CD4-positive, alpha-beta T cell treated with Interferon alpha-2 for 1 hour (primary cell): Measurements from ENCODE around the gene SLC17A1.

Source experiments
- DNase-seq, 2 donors: peaks; one replicate each; pipeline ENCODE4 v3.0.0-alpha.2; 2020 to 2022

The SLC17A1 gene

DNA sequence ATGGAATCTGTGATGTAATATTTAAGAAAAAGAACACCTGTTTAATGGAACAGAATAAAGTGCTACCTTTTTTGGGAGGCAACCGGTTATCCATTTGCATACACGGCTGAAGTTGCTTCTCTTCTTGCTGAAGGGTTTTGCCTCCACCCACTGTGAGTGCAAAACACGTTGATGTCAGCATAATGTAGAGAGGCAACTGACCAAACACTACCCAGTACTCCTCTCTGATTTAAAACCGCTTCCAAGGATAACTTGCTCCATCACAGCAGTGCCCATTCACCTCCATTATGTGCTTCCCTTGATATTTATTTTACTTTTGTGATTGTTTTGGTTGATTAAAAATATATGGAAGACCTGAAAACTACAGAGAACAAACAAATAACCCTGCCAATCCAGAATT is 1.4 kb downstream of the SLC17A1 start:
- DNase-seq: no peak

DNA sequence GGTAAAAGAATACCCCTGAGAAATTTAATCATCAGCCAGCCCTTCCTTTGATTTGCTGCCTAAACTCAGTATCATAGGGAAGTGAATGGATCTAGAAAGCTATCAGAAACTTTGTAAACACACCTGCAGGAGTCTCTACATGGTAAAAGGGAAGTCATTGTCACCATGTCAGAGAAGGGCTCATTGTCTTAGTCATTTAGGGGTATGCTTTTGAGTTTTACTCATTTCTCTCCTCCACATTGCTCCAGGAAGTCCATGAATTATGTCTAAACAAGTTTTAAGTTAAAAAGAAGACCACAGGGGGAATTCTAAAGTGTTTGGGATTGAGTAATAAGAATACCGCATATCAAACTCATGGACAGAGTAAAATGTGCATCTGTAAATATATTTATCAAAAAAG is 2.5 kb downstream of the SLC17A1 start:
- DNase-seq: no peak

DNA sequence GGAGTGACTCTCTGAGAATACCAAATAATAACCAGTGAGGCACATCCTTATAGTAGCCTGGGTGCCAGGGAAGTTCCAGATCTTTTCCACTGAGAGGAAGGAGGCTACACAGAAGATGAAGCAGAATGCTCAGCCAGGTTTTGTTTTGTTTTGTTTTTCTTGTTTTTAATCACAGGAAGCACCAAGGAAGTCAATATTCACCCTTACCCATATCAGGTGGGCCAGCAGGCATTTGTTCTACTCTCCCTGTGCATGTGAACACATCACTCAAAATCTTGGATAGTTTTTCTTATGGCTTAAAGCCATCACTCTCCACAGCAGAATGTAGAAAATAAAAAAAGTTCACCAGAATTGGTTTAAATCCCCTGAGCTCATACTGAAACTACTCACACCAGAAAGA is 10.5 kb downstream of the SLC17A1 start:
- no peak for DNase-seq

DNA sequence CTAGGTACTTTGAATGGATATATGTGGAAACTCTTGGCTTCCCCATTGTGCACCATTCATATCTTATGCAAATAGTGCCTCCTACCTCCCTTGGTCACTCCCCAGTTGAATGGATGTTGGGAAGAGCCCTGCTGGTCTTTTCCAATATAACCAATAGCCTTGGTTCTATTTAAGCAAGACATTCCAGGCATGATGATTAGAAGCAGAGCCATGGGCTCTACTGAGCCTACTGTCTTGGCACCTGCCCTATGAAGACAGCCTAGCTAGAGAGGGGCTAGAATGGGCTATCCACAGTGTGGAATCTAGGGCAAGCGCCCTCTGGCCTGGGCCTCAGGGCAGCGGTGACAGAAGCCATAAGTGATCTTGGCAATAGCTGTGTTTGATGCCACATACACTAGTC is 15.6 kb downstream of the SLC17A1 start:
- no peak for DNase-seq

DNA sequence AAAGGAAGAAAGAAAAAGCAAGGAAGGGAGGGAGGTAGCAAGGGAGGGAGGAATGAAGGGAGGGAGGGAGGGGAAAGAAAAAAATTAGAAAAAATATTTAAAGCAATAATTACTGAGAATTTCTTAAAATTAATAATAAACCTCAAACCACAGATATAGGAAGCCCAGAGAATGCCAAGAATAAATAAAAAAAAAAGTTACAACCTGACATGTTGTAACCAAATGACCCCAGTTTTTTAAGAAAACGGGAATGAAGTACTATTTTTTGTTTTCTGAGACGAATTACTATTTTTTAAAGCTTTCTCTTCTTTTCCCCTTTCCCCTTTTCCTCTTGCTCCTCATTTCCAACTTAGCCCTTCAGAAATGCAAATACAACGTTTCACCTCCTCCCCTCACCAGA is 16.7 kb downstream of the SLC17A1 start:
- DNase-seq: no peak

DNA sequence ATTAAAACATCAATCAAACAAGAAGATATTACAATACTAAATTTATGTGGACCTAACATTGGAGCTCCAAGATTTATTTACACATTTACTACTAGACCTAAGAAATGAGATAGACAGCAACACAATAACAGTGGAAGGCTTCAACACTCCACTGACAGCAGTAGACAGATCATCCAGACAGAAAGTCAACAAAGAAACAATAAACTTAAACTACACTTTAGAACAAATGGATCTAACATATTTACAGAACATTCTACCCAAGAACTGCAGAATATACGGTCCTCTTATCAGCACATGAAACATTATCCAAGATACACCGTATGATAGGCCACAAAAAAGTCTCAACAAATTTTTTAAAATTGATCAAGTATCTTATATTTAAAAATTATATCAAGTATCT is 27.0 kb downstream of the SLC17A1 start:
- DNase-seq: no peak

DNA sequence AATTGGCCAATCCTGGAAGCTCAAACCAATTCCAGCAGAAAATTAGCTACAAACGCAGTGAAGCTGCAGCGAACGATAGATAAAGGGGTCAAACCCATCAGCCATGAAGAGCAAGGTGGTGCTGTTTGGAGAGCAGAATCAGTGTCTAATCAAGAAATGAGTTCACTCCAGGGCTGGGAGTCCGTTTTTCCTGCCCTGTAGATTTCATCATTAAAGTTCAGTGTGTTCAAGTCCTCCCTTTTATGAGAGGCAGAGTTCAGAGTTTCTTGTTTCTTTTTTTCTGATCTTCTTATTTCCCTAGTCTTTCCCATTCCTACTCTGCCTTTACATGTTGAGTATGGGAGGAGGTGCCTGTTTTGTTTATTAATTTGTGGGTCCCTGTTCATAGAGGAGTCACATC is 30.4 kb downstream of the SLC17A1 start:
- DNase-seq: no peak

DNA sequence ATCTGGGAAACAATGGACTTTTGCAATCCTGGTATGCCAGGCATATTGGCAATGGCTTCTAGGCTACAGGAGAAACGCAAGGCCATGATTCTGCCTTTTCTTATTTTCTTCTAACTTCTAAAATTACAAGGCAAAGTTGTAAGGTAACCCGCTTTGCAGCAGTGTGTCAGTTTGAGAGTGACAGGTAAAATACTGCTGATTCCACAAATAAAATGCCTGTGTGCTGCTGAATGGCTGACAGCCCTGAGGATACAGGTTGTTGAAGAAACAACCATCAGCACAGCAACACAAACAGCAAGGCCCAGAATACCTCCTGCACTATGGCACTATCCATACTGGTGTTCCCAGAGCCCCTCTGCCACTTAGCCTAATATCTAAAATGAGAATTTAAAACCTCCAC is 37.1 kb downstream of the SLC17A1 start:
- DNase-seq: no peak

DNA sequence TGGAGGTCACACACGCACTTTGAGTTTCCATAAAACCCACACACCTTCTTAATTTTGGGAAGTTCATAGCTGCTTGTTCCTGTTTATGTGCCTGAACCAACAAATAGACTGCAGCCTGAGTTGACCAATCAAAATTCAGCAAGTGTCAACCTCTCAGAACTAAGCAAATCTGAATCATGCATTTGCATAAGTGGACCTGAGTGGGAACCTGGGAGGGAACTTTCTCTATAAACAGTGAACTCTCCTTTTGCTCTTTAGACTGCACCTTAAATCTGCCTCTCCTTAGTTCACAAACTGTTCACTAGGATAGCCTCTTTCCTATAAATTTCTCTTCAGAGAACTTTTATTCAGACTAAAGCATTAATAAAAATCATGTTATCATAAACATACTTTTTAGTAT is 37.9 kb downstream of the SLC17A1 start:
- DNase-seq: no peak

DNA sequence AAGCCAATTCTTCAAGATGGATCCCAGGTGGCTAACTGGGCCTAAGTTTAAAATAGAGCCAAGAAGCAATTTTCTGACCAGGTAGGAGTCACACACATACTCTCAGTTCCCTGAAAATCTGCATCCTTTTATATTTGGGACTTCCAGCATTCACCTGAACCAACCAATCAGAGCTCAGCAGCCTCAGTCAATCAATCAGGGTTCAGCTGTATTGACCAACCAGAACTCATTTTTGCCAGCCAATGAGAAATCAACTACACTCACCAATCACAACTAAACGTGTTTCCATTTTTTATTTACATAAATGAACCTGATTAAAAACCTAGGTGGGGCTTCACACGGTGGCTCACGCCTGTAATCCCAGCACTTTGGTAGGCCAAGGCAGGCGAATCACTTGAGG is 39.8 kb downstream of the SLC17A1 start:
- no peak for DNase-seq

DNA sequence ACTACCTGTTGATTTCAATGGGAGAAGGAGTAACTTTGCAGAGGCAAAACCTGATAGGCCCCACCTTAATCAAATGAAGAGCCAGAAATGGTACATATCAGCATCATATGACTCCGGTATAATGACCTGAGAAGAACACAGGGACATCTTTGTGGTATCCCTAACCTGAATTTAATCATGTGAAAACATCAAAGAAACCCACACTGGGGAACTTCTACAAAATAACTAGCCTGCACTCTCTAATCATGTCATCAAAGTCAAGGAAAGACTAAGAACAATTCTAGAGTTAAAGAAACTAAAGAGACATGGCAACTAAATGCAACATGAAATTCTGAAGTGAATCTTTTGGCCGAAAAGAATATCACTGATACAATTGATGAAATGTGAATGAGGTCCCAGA is 42.4 kb downstream of the SLC17A1 start:
- no peak for DNase-seq

DNA sequence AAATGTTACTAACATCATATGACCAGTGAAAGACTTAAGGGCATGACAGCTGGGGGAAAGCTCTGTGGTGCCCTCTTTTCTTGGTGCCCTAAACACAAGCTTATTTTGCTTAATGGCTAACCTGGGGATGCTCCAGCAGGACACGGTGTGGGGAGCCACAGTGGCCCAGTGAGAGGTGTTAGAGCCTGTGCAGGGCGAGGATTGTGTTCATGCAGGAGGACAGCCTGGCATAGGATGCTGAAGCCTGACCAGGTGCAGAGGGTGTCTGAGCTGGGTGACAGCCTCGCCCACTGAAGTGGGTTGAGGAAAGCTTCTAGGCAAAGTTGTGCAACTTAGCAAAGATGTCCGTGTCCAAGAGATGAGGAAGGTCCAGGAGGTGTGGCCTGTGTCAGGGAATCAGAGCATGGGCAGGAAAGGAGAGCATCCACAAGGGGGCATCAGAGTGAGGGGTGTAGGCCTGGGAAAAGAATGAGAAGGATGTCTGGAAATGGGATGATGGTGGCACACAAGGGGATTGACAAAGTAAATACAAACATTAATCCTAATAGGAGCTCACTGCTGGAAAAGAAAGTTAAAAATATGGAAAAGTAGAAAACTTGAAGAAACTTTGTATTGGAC is 43.4 kb downstream of the SLC17A1 start:
- DNase-seq: peak; percentile 16 to 53

DNA sequence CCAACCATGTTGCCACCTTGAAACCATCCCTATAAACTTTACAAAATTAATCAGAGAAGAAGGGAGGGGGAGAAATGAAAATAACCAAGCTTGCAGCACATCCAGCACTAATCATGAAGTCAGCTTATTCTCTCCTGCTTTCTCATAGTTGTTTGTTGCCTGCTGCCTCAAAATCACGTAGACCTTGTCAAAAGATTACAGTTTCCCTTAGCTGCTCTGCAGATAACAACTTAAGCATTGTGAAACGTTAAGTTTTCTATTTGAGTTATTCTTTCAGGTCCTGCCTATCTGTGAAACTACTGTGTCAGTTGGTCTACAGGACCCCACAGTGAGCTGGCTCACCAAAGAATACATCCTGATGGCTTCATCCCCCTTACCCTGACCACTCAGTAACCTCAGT is 44.4 kb downstream of the SLC17A1 start:
- DNase-seq: no peak

DNA sequence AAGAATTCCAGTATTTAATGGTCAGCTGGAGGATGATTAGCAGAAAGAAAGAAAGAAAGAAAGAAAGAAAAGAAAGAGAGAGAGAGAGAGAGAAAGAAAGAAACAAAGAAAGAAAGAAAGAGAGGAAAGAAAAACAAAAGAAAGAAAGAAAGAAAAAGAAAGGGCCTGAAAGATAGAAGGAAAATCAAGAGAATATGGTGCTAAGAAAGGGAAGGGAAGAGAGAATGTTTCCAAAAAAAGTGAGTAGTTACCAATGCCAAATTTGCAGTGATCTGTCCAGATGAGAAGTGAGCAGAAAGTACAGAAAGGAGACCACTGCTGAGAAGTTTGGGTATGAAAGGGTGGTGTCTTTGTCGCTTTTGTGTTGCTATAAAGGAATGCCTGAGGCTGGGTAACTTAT is 50.7 kb downstream of the SLC17A1 start:
- DNase-seq: no peak

DNA sequence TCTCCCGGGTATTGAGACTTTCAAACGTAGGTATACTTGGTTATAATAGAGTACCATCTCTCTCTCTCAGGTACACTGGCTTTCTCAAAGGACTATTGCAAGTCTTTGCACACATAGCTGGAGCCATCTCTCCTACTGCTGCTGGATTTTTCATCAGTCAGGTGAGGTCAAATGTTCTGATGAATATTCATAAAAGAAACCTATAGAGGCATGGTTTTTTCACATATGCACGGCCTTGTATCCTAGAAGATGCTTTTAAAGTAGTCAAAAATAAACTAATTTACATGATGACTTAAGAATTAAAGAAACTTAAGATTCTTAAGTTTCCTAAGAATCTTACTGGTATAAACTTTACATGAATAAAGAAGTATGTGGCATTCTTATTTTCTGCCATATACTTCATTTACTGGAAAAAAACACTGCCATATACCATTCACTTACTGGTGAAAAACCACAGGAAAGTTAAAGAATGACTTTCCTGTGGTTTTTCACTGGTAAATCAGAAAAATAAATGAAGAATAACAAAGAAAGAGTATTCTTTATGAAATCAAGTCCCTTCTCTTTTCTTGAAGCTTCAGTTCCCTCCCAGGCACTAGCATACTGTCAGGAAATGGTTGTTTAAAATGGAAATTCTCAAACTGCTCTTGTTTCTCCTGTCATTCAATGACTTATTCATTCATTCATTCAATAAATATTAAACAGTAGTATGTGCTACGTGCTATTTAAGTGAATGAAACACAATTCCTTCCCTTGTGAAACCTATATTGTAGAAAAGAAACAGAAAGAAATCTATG is 53.8 kb downstream of the SLC17A1 start:
- no peak for DNase-seq

DNA sequence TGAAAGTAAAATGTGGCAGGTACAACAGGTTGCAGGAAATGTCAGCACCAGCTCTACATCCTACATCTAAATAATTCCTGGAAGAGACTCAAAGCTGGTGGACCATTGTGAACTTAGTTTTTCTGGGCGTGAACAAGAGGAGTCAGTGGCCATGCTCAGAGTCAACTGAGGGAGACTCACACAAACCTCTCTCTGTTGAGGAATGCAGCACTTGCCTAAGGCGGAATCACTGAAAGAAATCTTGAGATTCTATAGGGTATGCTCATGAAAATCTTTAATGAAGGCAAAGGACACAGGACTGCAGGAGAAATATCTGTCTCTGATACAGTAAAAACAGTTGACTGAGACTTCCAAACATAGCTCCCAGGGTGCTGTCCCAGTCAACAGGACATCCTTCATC is 54.8 kb downstream of the SLC17A1 start:
- no peak for DNase-seq

DNA sequence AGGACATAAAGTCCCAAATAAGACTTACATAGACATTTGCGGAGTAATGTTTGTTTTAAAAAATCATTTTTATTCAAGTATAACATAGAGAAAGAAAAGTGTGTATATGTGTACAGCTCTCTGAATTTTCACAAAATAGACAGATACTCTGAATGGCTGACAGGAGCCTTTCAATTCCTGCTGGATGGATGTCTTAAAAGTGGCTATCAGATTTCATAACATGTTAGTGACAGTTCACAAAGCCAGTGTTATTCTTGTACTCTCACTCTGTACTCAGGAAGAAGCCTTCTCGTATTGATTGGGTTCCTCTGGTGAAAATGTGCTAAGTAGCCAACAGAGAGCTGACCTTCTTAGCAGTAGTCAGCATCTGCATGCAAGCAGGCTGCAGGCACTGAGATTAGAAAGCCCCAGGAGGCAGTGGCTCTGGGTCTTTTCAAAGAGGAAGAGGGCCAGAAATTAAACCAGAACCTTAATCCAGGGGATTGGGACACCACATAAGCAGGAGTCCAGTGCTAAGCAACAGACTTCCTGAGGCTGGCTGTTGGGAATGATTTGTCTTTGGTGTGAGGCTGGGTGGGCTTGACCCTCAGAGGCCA is 57.6 kb downstream of the SLC17A1 start:
- no peak for DNase-seq

DNA sequence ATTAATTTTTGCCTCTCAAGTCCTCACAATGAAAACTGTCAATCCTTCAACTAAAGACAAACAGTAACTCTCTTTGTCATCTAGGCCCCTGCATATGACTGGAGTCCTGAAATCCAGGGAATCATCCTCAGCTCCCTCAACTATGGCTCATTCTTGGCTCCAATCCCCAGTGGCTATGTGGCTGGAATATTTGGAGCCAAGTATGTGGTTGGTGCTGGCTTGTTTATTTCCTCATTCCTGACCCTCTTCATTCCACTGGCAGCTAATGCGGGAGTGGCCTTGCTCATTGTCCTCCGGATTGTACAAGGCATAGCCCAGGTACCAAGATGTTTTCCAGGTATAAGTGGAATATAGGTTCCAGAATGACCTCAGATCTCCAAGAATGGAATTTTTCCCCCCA is 61.9 kb downstream of the SLC17A1 start:
- DNase-seq: no peak

DNA sequence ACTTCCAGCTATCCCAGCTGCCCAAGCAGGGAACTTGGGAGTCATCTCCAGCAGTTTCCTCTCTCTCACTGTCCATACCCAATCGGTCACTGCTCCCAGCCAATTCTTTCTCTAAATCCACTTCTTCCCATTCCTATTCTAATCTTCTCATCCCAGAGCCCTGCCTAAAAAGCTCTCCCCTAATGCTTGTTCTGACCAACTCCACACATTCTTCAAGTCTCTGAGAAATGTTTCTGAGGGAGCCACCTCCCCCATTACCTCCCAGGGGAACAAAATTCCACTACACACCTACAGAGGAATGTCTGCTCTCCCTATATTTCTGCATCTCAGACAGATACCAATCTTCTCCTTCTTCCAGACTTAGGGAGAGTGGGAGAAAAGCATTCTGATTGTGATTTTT is 63.3 kb downstream of the SLC17A1 start:
- DNase-seq: no peak

DNA sequence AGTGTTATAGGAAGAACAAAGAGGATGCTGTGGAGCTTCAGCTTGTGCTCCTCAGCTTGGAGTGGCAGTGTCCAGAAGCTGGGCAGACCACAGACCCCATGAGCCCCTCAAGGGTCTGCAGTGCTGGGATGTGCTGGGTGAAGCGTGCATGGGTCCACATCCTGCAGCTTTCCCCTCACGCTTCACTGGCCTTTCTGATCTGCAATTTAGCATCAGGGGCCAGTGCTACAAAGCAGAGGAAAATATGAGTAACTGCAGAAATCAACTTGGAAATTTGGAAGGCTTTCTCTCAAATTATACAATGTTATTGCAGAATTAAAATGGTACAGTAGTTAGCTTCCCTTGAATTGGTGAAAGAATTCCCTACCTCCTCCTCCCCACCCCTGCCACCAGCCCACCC is 67.2 kb downstream of the SLC17A1 start:
- DNase-seq: no peak

DNA sequence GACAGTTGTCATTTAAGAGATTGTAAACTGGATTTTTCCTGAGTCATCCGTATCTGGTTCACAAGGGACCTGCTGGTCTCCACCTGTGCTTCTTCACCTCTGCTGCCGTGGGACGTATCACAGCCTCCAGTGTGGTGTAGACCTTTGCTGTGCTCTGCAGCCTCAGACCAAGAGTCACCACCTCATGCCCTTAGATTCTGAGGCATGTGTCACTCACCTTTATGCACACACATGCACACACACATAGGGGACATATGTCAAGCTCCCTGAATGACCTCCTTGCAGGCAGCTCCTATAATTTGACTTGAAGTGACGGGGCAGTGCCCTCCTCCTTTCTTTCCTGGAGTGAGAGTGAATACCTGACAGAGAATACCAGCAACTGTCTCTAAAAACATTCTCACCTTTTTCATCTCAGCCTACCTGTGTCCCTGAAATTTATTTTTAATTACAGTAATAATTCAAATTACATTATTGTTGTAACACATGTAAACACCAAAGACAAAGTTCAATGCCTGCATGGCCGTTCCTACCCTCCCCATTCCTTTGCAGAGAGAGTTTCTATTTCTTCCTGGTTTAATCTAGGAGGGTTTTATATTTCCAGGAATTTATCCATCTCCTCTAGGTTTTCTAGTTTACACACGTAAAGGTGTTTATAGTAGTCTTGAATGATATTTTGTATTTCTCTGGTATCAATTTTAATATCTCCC is 73.8 kb downstream of the SLC17A1 start:
- DNase-seq: no peak

DNA sequence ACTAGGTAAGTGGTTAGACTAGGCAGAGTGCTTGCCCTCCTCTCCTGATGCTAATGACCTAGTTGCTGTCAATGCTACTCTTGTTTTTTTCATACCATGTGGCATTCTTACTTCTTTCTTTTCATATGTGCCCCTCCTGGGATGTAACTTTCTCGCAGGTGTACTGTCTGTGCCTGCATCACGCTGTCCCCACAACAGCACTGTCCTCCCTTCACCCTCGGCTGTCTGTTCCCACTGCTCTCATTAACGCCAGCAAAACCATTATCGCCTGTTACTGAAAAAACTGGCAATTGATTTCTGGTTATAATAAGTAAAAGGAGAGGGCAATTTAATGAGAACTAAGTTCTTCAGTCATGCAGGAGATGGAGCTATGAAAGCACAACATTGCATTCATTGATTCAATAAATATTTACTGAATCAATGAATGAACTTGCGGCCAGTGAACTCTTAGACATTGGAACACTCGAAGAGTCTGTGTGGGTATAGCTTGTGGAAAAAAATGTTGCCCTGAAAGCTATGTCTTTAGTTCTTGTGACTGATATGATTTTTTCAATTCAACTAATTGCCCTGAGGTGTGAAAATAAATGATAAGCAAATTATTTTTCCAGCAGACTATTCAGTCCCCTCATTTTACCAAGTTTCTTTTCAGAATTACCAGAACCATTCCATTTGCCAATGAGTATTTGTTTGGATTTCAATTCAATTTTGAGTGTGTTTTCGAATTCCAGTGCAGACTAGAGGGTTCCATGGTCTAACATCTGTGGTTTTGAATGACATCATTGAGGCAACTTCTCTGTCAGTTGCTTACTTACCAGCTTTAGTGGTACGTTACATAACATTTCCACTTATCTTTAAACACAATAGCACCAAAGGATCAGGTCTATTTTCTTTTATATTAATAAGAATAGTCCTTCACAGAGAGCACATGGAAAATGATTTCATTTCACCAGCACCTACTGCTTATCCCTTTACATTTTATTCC is 75.2 kb downstream of the SLC17A1 start:
- no peak for DNase-seq

DNA sequence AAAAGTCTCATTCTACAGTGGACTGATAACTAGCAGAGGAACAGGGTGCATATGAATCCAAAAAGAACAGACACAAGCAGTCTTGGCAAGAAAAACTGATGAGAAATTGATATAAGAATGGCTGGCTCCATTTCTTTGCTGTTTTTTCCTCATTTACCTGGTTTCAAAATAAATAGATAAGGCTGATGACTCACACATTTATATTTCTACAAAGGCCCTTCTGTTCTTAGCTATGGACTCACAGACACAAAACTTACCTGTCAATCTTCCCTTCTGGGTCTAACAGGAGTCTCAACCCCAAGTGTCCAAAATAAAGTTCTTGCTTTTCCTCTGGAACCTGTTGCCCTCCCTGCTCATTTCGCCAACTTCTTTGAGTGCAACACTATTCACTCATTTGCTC is 76.4 kb downstream of the SLC17A1 start:
- DNase-seq: no peak
